Measurements from ENCODE around the gene FYB2. TPM values are rescaled to one million over a fixed set of nuclear protein-coding genes. Genes with fewer than 3 reads are reported as not detected.

FYB2 gene
- total and polyA plus RNA-seq, 3 donors from 2014 or later = 1.9 to 4.2 (median 2.0) TPM

- Histone ChIP-seq H3K27me3 (no peaks in the 10 kb centered on the region), H3K9me3 (no peaks in the 10 kb centered on the region), H3K4me1 (peaks cover 12% of the 10 kb centered on the region), H3K27ac (no peak overlapping the region), H3K36me3 (ENCODE audit: low read depth, missing control alignments) (no peaks in the 10 kb centered on the region), H3K4me3 (no peak overlapping the region)
- no peak for TF ChIP-seq POLR2A (IDR thresholded peaks at IDR 0.05)
- no peak for TF ChIP-seq CTCF (IDR thresholded peaks at IDR 0.05)
- 76 to 92% methylated on average over 6 of the region's 6 CpGs for WGBS, 2 donors
- intact Hi-C loops (cut with DNase I; ENCODE audit: low total_unique reads) = no loop called here
- DNase-seq = no peak
These were observed 1.3 kb downstream of the FYB2 start for GRCh38 chr1:56817716-56818463.

GRCh38 chr1:56816909-56817308, 2.3 kb downstream of the FYB2 start:
- peaks cover 12% of the 10 kb centered on the region for H3K4me1 ChIP-seq
- intact Hi-C loops (cut with DNase I; ENCODE audit: low total_unique reads) = no loop called here
- no peak overlapping the region for H3K27ac ChIP-seq
- no peaks in the 10 kb centered on the region for H3K9me3 ChIP-seq
- H3K4me3 ChIP-seq = no peak overlapping the region
- no peak for DNase-seq
- H3K36me3 ChIP-seq (ENCODE audit: low read depth, missing control alignments) = no peaks in the 10 kb centered on the region
- 74 to 91% methylated on average over 4 of the region's 4 CpGs for WGBS, 2 donors
- TF ChIP-seq CTCF (IDR thresholded peaks at IDR 0.05) (no peak), POLR2A (IDR thresholded peaks at IDR 0.05) (no peak)
- H3K27me3 ChIP-seq = no peaks in the 10 kb centered on the region

GRCh38 chr1:56816264-56816663, 2.9 kb downstream of the FYB2 start:
- TF ChIP-seq CTCF (IDR thresholded peaks at IDR 0.05) (no peak), POLR2A (IDR thresholded peaks at IDR 0.05) (no peak)
- Histone ChIP-seq H3K4me3 (no peak overlapping the region), H3K27ac (no peak overlapping the region), H3K4me1 (peaks cover 12% of the 10 kb centered on the region), H3K27me3 (no peaks in the 10 kb centered on the region), H3K36me3 (ENCODE audit: low read depth, missing control alignments) (no peaks in the 10 kb centered on the region), H3K9me3 (no peaks in the 10 kb centered on the region)
- intact Hi-C loops (cut with DNase I; ENCODE audit: low total_unique reads) = no loop called here
- WGBS, 2 donors = 89 to 96% methylated on average over 1 of the region's 1 CpG
- no peak for DNase-seq

GRCh38 chr1:56814205-56814604, 5.0 kb downstream of the FYB2 start:
- Histone ChIP-seq H3K36me3 (ENCODE audit: low read depth, missing control alignments) (no peaks in the 10 kb centered on the region), H3K9me3 (no peaks in the 10 kb centered on the region), H3K4me3 (no peak overlapping the region), H3K27me3 (no peaks in the 10 kb centered on the region), H3K4me1 (peaks cover 6% of the 10 kb centered on the region), H3K27ac (no peak overlapping the region)
- 90 to 96% methylated on average over 2 of the region's 2 CpGs for WGBS, 2 donors
- intact Hi-C loops (cut with DNase I; ENCODE audit: low total_unique reads) = no loop called here
- DNase-seq = no peak
- TF ChIP-seq POLR2A (IDR thresholded peaks at IDR 0.05) (no peak), CTCF (IDR thresholded peaks at IDR 0.05) (no peak)

GRCh38 chr1:56811331-56811730, 7.9 kb downstream of the FYB2 start:
- DNase-seq = no peak
- TF ChIP-seq POLR2A (IDR thresholded peaks at IDR 0.05) (no peak), CTCF (IDR thresholded peaks at IDR 0.05) (no peak)
- Histone ChIP-seq H3K27ac (no peak overlapping the region), H3K4me3 (no peak overlapping the region), H3K36me3 (ENCODE audit: low read depth, missing control alignments) (no peaks in the 10 kb centered on the region), H3K9me3 (no peaks in the 10 kb centered on the region), H3K4me1 (no peaks in the 10 kb centered on the region), H3K27me3 (no peaks in the 10 kb centered on the region)
- intact Hi-C loops (cut with DNase I; ENCODE audit: low total_unique reads) = no loop called here
- 58 to 68% methylated on average over 2 of the region's 2 CpGs for WGBS, 2 donors
